Measurements from ENCODE around the gene MEIS3. TPM values are rescaled to one million over a fixed set of nuclear protein-coding genes. Genes with fewer than 3 reads are reported as not detected.

MEIS3 gene
- under 0.01 TPM for total RNA-seq

GRCh38 chr19:47419030-47419783, at the start of gene MEIS3:
Gene MEIS3, minus strand, starts transcription at chr19:47419527. Its CDS starts 446 bp downstream, at chr19:47419081.
- no peak for DNase-seq (ENCODE audit: low read depth in 2 of 3, low spot score in 2 of 3)

GRCh38 chr19:47467914-47468313, 48.6 kb upstream of the MEIS3 start:
- no peak for DNase-seq (ENCODE audit: low read depth in 2 of 3, low spot score in 2 of 3)

- DNase-seq (ENCODE audit: low read depth in 2 of 3, low spot score in 2 of 3), result no peak
Observed at GRCh38 chr19:47465957-47466356, 46.6 kb upstream of the MEIS3 start.

GRCh38 chr19:47464675-47465419, 45.5 kb upstream of the MEIS3 start:
- DNase-seq (ENCODE audit: low read depth in 2 of 3, low spot score in 2 of 3), result no peak

GRCh38 chr19:47461876-47462275, 42.5 kb upstream of the MEIS3 start:
- no peak for DNase-seq (ENCODE audit: low read depth in 2 of 3, low spot score in 2 of 3)

- DNase-seq (ENCODE audit: low read depth in 2 of 3, low spot score in 2 of 3), result no peak
Observed at GRCh38 chr19:47459477-47459876, 40.1 kb upstream of the MEIS3 start.

- DNase-seq (ENCODE audit: low read depth in 2 of 3, low spot score in 2 of 3), result no peak
Observed at GRCh38 chr19:47458672-47459071, 39.3 kb upstream of the MEIS3 start.

- no peak for DNase-seq (ENCODE audit: low read depth in 2 of 3, low spot score in 2 of 3)
Observed at GRCh38 chr19:47456721-47457474, 37.6 kb upstream of the MEIS3 start.

- no peak for DNase-seq (ENCODE audit: low read depth in 2 of 3, low spot score in 2 of 3)
Observed at GRCh38 chr19:47450478-47450877, 31.2 kb upstream of the MEIS3 start.

GRCh38 chr19:47448360-47448727, 29.0 kb upstream of the MEIS3 start:
- DNase-seq (ENCODE audit: low read depth in 2 of 3, low spot score in 2 of 3), result no peak

- peak in 2 of 3 donors; percentile 71 to 78 for DNase-seq (ENCODE audit: low read depth in 2 of 3, low spot score in 2 of 3)
Observed at GRCh38 chr19:47447470-47448359, 28.4 kb upstream of the MEIS3 start.

- DNase-seq (ENCODE audit: low read depth in 2 of 3, low spot score in 2 of 3), result no peak
Observed at GRCh38 chr19:47446534-47447469, 27.5 kb upstream of the MEIS3 start.

GRCh38 chr19:47445937-47446402, 26.6 kb upstream of the MEIS3 start:
- peak in 2 of 3 donors; percentile 75 to 81 for DNase-seq (ENCODE audit: low read depth in 2 of 3, low spot score in 2 of 3)

GRCh38 chr19:47445527-47445926, 26.2 kb upstream of the MEIS3 start:
- DNase-seq (ENCODE audit: low read depth in 2 of 3, low spot score in 2 of 3), result no peak

GRCh38 chr19:47444388-47444821, 25.1 kb upstream of the MEIS3 start:
- DNase-seq (ENCODE audit: low read depth in 2 of 3, low spot score in 2 of 3), result peak in 1 of 3 donors; percentile 51

- no peak for DNase-seq (ENCODE audit: low read depth in 2 of 3, low spot score in 2 of 3)
Observed at GRCh38 chr19:47443331-47443730, 24.0 kb upstream of the MEIS3 start.

GRCh38 chr19:47438793-47439220, 19.5 kb upstream of the MEIS3 start:
- DNase-seq (ENCODE audit: low read depth in 2 of 3, low spot score in 2 of 3), result no peak

GRCh38 chr19:47437500-47437899, 18.2 kb upstream of the MEIS3 start:
- DNase-seq (ENCODE audit: low read depth in 2 of 3, low spot score in 2 of 3), result no peak

Data from hematopoietic multipotent progenitor cell (in vitro differentiated cells).